Cortex of kidney (tissue), 1 donor: ENCODE data around the gene RRAS.
A peak's percentile ranks its signal among the peaks of the same experiment; 100 is the strongest.
"Not testable (repeated sequence)": the region's sequence is repeated elsewhere in the genome, so short reads cannot be mapped to it uniquely, and the experiment has no call there.

ENCODE experiments used
- DNase-seq: peaks from one replicate; lab custom pipeline; 2025; lab: John Stamatoyannopoulos, UW

The RRAS gene

DNA sequence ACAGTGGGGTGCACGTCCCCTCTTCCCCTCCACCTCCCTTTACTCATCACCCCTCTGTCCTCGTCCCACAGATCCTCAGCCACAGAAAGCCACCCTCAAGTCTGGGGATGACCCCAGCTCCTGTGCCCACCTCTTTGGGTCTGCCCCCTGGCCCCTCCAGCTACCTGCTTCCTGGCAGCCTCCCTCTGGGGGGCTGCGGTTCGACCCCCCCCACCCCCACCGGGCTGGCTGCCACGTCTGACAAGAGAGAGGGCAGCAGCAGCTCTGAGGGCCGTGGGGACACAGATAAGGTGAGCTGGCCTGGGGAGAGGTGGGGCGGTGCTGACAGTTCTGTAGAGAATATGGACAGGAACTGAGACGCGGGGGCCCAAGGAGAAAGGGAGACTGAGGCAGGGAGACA is 14.6 kb upstream of the RRAS start:
- no peak for DNase-seq

DNA sequence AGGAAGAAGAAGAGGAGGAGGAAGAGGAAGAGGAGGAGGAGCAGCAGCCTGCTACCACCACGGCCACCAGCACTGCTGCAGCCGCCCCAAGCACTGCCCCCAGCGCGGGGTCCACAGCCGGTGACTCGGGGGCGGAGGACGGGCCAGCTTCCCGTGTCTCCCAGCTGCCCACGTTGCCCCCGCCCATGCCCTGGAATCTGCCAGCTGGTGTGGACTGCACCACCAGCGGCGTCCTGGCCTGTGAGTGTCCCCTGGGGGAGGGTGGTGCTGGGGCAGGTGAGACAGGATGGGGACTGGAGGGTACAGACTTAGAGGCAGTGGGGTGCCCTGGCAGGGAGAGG is 13.5 kb upstream of the RRAS start:
- DNase-seq = no peak

DNA sequence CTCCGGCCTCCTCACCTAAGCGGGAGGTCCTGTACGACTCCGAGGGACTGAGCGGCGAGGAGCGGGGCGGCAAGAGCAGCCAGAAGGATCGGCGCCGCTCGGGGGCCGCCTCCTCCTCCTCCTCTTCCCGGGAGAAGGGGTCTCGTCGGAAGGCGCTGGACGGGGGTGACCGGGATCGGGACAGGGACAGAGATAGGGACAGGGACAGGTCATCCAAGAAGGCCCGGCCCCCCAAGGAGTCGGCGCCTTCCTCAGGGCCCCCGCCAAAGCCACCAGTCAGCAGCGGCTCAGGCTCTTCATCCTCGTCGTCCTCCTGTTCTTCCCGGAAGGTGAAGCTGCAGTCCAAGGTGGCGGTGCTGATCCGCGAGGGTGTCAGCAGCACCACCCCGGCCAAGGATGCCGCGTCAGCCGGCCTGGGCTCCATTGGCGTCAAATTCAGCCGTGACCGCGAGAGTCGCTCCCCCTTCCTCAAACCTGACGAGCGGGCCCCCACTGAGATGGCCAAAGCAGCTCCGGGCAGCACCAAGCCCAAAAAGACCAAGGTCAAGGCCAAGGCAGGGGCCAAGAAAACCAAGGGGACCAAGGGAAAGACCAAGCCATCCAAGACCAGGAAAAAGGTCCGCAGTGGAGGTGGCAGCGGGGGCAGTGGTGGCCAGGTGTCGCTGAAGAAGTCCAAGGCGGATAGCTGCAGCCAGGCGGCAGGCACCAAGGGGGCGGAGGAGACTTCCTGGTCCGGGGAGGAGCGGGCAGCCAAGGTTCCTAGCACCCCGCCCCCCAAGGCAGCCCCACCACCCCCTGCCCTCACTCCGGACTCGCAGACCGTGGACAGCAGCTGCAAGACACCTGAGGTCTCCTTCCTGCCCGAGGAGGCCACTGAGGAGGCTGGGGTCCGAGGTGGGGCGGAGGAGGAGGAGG is 12.9 kb upstream of the RRAS start:
- DNase-seq = no peak

DNA sequence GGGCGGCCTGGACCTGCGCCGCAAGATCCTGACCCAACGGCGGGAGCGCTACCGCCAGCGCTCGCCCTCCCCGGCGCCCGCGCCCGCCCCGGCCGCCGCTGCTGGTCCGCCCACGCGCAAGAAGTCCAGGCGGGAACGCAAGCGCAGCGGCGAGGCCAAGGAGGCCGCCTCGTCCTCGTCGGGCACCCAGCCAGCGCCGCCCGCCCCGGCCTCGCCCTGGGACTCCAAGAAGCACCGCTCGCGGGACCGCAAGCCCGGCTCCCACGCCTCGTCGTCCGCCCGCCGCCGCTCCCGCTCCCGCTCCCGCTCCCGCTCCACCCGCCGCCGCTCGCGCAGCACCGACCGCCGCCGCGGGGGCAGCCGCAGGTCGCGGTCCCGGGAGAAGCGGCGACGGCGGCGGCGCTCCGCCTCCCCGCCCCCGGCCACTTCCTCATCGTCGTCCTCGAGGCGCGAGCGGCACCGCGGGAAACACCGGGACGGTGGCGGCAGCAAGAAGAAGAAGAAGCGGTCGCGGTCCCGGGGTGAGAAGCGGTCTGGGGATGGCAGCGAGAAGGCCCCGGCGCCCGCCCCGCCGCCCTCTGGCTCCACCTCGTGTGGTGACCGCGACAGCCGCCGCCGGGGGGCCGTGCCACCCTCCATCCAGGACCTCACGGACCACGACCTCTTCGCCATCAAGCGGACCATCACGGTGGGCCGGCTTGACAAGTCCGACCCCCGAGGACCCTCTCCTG is 12.0 kb upstream of the RRAS start:
- DNase-seq = no peak

DNA sequence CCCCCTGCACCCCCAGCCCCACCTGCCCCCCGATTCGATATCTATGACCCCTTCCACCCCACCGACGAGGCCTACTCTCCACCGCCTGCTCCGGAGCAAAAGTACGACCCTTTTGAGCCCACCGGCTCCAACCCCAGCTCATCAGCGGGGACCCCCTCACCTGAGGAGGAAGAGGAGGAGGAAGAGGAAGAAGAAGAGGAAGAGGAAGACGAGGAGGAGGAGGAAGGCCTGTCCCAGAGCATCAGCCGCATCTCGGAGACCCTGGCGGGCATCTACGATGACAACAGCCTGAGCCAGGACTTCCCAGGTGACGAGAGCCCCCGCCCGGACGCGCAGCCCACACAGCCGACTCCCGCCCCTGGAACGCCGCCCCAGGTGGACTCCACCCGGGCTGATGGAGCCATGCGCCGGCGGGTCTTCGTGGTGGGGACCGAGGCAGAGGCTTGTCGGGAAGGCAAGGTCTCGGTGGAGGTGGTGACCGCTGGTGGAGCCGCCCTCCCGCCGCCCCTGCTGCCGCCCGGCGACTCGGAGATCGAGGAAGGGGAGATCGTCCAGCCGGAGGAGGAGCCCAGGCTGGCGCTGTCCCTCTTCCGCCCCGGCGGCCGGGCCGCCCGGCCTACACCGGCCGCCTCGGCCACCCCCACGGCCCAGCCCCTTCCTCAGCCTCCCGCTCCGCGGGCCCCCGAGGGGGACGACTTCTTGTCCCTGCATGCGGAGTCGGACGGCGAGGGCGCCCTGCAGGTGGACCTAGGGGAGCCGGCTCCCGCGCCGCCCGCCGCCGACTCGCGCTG is 11.3 kb upstream of the RRAS start:
- DNase-seq = no peak

DNA sequence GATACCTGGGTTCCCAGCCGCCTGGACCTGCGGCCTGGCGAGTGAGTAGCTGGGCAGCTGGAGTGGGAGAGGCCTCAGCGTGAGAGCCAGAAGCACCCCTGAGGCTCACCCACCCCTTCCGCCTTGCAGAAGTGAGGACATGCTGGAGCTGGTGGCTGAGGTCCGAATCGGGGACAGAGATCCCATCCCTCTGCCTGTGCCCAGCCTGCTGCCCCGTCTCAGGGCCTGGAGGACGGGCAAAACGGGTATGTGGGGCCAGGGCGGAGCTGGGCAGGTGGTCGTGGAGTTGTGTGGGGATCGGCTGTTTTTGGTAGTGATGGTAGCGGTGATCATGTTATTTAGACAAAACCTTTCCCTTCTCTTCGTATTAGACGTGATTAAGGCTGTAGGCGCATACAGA is 6.6 kb upstream of the RRAS start:
- DNase-seq = no peak

DNA sequence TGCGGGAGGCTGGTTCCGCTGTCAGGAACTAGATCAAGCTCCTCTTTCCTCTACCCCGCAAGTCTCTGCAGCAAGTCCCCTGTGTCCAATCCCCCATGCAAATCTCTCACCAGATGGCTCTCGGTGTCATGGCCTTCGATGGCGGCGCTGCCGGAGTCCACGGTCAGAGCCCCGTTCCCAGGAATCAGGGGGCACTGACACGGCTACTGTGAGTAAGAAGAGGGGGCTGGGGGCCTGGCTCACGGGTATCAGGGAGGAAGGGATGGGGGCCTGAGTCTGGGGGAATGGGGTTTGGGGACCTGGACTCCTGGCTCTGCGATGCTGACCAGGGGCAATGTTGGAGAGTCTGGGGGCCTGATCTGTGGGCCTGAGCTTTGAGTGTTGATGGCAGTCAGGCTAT is 6.1 kb upstream of the RRAS start:
- no peak for DNase-seq

DNA sequence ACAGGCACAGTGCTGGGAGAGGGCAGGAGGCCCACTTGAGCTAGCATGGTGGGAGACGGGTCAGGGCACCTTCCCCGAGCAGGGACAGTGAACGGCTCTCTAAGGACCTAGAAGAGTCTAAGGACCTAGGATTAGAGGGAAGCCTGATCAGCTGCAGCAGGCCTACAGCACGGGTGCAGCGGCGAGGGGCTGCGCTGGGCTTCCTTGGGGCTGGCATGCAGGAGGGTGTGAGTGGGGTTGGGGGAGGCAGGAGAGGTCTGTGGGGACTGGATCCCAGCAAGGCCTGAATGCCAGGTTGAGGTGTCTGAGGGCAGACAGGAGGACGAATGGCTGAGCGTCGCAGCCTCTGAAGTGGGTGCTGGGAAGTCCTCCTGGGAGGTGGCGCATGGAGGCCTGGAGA is 5.6 kb upstream of the RRAS start:
- no peak for DNase-seq

DNA sequence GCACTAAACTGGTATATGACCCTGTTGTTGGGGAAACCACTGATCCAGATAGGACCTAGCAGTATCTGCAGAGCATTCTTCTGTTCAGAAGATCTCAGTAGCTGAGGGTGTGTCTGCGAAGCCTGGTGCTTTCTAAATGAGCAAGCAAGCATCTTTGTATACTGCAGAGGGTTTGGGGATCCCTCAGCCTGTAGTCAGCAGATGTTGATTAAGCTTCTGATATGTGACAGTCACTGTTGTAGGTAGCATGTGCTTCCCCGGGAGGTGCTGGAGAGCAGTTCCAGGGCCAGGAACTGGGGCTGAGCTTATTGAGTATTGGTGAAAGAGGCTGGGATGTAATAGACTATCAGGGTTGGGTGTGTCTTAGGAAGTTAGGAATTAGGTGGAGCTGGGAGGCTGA is 3.5 kb upstream of the RRAS start:
- DNase-seq = no peak

DNA sequence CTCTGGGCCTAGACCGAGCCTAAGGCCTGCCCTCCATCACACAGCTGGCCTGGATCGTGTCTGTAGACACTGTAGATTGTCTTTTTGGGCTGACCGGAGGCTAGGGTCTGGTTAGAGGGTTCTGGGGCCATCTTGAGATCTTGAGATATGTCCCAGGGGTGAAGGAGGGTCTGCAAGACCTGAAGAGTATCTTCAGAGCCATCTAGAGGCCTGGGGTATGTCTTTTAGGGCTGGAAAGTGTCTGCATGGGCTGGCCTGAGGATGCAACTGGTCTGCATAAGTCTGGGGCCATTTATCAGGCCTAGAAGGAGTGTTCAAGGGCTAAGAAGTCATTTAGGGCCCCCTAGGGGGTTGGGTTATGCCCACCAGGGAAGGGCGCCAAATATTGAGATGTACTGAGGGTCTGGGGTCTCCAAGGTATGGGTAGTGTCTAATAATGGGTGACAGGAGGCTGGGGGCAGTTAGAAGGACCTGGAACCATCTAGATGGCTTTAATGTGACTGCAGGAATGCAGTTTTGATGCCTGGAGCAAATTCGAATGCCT is 2.6 kb upstream of the RRAS start:
- DNase-seq = no peak

DNA sequence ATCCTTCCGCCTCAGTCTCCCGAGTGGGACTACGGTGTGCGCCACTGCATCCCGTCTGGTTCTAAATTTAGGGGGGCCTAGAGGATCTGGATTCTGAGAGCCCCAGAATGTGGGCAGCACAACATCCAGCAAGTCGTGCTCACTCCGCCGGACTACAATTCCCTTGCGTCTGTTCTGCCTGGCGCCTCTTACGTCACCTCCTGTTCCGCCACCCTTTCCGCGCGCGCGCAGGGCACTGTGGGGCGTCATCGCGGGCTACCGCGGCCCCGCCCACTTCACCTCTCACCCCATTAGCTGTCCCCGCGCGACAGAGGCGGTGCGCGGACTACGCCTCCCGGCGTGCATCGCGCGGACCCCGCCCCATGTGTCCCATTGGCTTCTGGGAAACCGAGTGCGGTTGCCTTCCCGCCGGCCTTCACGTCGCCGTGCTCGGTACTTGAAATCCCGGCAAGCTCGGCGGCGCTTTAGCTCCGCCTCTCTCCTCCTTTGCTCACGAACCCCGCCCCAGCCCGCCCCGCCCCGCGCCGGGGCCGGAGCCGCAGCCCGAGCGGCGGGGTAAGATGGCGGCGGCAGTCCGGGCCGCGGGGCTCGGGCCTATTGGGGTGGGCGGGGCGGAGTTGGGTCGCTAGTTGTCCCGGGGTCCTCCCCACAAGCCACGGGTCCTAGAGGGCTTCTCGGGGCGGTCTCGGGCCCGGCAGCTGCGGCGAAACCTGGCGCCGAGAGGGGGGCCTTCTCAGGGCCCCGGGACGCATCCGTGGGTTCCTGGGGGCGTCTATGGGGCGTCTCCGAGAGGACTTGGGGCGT is 1.9 kb upstream of the RRAS start, which contains the start of gene SCAF1:
SCAF1 (plus strand) TSS at position 522 of the 804 bp plus-strand sequence. CDS start 2,818 bp downstream, outside the sequence.
- peak; percentile 82 for DNase-seq

DNA sequence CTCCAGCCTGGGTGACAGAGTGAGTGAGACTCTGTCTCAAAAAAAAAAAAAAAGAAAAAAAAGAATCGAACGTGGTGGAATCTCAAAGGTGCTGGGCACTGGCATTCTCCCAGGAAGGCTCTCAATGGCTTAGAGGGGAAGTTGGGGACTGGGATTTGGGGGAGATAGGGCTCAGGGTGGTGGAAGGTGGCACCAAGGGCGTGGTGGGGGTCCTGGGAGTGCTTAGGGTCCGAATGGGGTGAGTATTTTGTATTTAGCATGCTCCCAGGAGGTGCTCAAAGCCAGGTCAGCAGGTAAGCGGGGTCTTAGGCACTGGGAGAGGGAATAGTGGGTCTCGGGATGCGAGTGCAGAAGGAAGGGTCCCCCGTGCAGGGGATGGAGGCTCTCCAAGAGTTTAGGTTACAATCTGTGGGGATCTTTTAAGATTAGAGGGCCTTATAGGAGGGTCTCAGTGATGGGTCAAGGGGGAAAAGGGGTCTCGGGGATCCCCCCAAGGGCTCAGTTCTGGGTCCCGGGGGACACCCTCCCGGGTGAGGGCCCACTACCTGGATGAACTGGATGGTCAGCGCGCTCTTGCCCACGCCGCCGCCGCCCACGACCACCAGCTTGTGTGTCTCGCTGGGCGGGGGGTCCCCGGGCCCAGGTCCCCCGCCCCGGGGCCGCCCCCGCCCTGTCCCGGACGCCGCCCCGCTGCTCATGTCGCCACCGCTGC is 386 bp downstream of the RRAS start:
- DNase-seq = no peak

DNA sequence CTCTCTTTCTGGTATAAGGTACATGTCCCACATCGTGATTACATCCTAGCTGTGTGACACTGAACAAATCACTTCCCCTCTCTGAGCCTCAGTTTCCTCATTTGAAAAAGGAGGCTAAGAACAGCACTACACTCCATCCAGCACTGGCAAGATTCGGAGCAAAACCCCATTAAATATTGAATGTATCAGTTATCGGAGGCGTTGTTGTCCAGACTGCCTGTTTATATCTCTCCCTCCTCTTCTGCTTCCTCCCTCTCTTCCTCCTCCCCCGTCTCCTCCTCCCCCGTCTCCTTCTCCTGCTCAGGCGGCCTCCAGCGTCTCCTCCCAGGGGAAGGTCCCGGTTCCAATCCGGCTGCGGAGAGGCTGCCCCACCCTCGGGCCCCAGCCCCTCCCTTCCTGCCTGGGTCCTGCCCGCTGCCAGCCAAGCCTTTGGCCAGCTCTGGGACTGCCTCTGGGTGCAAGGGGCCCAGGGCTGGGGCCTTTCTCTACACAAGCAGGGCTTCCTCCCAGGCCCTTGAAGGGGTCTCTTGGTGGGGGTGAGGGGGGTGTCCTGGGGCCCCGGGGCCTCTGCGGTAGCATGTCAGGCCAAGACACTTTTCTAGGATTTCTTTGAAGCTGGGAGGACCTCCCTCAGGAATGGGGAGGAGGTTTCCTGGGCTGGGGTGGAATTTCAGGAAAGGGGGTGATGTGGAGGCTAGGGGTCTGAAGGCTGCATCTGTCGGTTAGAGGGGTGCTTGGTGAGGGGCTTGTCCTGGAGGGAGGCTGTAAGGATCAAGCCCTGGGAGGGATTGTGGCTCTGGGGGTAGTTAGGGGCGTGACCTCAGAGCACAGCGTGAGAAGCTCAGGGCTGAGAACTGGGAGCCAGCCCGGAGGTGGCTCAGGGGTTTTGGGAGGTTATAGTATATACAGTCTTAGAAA is 1.9 kb downstream of the RRAS start:
- DNase-seq = no peak

DNA sequence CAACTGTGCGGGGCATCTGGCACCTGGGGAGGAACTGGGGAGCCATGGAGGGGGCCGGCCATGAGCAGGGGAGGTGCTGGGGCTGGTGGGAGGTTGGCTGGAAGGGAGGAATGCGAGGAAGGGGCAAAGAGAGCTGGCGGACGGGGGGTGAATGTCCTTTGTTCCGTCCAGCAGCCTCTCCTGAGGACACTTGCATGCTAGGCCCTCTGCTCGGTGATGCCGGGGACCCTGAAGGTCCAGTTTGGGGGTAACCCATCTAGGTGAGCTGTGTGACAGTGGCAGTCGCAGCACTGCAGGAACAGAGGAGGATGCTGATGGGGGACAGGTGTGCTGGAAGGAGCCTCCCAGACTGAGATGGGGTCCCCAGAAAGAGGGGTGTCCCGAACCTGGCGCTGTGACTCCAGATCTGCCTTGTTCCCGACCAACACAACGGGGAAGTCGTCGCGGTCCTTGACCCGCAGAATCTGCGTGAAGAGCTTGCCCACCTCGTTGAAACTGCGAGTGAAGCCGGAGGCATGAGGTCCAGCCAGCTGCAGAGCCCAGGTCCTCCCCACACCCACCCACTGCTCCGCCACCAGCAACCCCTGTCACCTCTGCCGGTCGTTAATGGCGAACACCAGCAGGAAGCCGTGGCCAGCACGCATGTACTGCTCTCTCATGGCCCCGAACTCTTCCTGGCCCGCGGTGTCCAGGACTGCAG is 3.6 kb downstream of the RRAS start:
- no peak for DNase-seq

DNA sequence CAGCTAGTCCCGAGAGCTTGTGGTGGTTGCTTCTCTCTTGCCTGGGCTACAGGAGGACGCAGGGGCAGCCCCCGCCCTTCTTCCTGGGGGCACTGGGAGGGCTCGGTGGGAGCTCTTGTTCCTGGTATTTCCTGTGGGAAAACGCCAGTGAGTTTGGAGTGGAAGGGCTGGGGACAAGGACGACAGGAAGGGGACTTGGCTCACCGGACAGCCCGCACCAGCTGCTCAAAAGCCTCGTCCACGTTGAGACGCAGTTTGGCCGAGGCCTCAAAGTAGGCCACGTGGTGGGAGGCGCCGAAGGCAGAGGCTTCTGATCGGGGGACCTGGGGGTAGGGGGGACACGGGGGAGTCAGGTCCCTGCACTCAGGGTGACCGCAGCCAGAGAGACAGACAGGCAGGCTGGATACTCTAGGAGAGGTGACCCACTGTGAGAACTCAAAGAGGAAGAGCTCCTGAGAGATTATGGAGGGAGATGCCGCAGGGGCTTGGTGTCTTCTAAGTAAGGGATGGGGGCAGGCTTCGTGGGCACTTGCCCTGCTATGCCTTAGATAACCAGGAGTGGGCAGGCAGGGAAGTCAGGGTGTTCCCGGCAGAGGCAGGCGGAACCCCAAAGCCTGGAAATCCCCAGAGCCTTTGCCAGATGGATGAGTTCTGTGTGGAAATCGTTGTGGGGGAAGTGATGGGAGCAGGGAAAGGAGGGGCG is 4.3 kb downstream of the RRAS start:
- no peak for DNase-seq

DNA sequence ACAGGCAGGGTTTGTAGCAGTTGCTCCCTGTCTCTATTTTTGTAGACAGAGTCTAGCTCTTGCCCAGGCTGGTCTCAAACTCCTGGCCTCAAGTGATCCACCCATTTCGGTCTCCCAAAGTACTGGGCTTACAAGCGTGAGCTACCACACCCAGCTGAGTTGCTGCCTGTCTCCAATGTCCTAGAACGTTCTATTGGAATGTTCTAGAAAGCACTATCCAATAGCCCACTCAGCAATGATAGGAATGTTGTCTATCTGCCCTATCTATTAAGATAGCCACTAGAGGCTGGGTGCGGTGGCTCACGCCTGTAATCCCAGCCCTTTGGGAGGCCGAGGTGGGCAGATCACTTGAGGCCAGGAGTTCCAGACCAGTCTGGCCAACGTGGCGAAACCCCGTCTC is 6.7 kb downstream of the RRAS start:
- not testable (repeated sequence) for DNase-seq

DNA sequence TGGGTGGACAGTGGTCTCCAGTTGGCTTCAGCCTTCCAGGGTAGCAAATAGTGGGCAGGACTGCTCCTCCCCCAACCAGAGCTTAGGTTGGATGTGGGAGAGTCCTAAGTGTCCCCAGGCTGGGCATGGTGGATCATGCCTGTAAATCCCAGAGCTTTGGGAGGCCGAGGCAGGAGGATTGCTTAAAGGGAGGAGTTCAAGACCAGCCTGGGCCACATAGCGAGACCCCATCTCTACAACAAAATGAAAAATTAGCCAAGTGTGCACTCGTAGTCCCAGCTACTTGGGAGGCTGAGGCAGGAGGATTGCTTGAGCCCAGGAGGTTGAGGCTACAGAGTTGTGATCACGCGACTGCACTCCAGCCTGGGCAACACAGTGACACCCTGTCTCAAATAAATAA is 7.4 kb downstream of the RRAS start:
- no peak for DNase-seq

DNA sequence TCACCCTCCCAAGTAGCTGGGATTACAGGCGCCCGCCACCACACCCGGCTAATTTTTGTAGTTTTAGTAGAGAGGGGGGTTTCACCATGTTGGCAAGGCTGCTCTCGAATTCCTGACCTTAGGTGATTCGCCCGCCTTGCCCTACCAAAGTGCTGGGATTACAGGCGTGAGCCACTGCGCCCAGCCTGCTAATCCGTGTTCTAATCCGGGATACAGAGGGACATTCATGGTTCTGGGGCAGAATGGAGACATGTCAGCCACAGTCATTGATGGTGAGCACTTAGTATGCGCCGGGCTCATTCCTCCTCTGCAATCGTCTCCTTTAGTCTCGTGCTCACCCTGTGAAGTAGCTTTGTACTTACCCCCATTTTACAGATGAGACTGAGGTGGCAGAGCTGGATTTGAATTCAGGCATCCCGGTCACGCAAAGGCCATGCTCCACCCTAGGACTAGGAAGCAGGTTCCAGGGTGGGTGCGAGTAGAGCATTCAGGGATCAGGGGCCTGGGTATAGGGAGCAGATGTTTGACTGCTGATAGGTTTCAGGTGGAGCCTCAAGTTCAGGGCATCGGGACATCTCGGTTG is 8.2 kb downstream of the RRAS start:
- DNase-seq = no peak
